CD4-positive, alpha-beta T cell treated with Interleukin-1 beta for 1 hour (primary cell): ENCODE measurements around the gene VTI1A.

Experiments
- DNase-seq, 2 donors: peaks; one replicate each; pipeline ENCODE4 v3.0.0-alpha.2; 2020 to 2022

VTI1A gene

GRCh38 chr10:112763916-112764520 lies 317.0 kb downstream of the VTI1A start:
- no peak for DNase-seq

DNA sequence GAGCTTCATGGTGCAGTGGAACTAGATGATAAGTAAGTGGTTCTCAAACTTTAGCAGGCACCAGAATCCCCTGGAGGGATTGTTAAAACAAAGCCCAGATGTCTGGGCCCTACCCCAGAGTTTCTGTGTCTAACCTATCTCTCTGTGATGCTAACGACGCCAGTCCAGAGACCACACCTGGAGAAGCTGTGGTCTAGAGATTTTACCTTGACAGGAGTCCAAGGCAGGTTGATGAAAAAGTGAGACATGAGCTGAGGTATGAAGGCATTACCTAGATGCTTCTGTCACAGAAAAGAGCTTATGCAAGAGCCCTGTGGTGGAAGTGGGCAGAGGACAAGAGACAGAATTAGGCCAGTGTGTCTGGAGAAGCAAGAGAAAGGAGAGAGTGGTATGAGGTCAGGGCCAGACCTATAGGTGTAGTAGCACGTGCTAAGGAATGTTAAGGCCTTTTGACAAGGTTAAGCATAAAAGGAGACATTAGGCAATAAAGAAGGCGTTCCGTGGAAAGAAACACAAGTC lies 318.8 kb downstream of the VTI1A start:
- DNase-seq = no peak

DNA sequence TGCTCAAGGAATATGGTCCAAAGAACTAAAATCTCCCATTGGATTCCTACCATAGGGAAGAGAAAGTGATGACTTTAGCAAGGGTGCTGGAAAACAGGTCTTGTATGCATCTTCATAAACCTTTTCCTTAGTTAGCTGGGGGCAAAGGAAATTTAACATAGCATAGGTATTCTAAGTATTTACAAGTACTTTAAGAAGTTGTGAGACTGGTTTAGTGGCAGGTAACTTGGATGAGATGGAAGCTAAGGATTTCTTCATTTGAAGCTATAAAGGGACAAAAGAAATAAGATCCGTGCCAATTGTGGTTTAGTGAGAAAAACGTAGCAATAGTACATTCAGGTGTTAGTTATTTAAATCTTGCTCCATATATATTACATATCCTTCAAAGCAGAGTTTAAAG lies 319.6 kb downstream of the VTI1A start:
- no peak for DNase-seq

GRCh38 chr10:112767156-112767555 lies 320.1 kb downstream of the VTI1A start:
- DNase-seq = no peak

DNA sequence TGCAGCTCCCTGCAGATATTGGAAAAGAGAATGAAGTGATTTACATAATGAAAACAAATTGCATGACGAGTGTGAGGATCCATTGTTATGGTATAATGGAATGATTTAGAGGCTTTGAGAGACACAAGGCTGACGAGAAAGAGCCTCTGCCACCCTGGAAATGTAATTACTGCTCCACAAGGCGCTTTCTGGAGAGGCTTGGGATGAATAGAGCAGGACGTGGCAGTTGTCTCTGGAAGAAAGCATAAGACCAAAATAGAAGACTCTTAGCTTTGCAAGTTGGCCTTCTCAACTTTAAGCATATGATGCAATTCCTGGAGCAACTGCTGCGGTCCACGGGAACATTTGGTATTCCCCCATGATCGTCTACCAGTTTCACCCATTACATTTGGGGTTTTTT lies 321.1 kb downstream of the VTI1A start:
- DNase-seq = no peak

DNA sequence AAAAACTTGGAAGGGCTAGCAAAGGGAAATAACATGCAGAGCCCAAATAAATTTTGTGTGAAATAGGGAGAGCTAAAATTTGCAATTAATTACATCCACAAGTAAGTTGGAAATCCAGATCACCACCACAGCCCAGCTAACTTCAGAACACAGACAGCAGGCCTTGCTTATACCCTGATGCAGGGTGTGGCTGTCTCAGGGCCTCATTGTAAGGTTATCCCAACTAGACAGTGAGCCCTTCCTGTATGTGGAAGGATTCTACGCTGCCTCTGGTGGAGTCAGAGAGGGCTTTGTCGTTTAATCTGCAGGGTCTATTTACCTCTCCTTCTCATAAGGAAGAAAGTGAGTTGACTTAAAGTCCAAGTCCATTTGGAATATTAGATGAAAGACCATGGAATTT lies 322.1 kb downstream of the VTI1A start:
- no peak for DNase-seq

DNA sequence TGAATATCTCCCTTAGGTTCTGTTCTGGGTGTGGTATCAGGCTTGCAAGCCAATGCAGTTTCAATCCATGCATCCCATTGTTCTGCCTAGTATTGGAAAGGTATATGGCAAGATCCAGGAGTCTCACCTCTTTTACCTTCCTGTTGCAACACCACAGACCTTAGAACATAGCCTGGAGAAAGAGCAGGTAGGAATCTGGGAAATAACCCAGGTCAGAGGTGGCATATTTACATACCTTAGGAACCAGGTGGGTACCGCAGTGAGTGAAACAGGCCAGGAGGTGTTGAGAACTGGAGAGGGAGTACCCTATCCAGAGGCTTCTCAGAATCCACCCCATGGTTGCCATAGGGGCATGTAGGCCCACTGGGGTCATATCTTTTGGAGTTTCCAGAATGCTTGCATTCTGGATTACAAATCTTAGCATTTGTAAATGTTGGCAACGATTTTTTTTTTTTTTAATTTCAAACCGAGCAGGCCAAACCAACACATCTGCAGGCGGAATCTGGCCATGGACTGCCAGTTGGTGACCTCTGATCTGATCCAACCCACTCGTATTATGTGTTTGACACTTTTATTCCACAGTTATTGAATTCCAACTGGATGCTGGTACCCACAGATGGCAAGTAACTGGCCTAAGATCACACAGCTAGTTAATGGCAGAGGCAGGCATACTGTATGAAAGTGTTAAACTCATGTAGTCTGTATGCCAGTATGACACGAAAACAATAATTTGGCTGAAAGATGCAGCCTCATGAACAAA lies 322.8 kb downstream of the VTI1A start:
- DNase-seq = no peak

DNA sequence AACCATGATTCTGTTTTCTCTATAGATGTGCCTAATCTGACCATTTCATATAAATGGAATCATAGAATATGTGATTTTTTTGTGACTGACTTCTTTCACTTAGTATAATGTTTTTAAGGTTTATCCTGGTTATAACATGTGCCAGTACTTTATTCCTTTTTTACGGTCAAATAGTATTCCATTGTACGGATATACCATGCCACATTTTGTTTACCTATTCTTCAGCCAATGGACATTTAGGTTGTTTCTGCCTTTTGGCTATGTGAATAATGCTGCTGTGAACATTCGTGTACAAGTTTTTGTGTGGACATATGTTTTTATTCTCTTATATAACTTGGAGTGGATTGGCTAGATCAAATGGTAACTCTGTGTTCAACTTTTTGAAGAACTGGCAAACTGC lies 324.7 kb downstream of the VTI1A start:
- DNase-seq = no peak

GRCh38 chr10:112773783-112774182 lies 326.8 kb downstream of the VTI1A start:
- no peak for DNase-seq

DNA sequence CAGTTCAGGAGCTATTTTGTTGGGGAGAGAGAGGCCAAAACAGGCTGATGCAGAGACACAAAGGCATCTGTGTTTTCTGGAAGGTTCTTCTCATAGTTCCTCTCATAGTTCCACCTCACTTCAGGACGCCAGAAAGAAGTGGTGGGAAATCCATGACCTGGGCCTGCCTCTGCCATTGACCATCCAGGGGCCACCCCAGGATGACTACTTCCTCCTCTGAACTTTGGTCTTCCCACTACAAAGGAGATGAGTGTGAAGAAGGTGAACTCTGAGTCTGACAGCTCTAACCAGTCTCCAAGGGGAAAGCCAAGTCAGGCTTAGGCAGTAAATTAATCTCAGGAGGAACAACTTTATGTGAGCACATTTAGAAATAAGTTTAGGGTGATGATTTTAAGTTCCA lies 327.2 kb downstream of the VTI1A start:
- no peak for DNase-seq

GRCh38 chr10:112774798-112775197 lies 327.8 kb downstream of the VTI1A start:
- no peak for DNase-seq

DNA sequence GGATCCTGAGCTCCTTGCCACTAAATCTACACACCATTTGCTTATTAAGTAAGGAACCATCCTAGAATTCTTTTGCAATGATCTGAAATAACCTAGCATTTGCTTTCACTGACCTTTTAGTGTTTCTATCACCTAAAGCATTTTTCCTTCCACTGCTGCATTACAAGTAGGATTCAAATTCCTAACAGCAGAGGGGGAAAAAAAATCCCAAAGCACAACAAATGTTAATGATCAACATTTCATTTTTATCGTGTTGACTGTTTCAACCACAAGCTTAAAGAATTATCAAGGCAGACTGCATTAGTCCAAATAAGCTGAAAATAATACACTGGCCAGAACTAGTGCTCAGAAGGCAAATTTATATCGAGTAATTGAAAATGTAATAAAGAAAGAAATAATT lies 328.4 kb downstream of the VTI1A start:
- no peak for DNase-seq

- no peak for DNase-seq
Measured at GRCh38 chr10:112775892-112776674, 329.1 kb downstream of the VTI1A start.

DNA sequence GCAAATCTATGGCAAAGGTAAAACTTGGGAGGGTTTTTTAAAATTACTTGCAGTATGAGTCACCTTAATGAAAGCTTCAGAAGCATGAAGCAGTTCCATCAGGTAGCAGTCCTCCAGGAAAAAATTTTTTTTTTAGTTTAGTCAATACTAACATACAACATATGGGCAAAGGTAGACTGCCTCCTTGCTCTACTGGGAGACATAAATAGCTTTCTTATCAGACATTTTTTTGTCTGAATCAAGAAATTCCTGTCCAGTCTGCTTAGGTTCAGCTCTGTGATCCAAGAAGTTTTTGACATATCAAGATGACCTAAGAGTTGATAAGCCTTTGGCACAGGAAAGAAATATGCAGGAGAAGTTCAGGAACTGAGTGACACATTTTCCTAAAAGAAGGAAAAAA lies 331.6 kb downstream of the VTI1A start:
- no peak for DNase-seq

DNA sequence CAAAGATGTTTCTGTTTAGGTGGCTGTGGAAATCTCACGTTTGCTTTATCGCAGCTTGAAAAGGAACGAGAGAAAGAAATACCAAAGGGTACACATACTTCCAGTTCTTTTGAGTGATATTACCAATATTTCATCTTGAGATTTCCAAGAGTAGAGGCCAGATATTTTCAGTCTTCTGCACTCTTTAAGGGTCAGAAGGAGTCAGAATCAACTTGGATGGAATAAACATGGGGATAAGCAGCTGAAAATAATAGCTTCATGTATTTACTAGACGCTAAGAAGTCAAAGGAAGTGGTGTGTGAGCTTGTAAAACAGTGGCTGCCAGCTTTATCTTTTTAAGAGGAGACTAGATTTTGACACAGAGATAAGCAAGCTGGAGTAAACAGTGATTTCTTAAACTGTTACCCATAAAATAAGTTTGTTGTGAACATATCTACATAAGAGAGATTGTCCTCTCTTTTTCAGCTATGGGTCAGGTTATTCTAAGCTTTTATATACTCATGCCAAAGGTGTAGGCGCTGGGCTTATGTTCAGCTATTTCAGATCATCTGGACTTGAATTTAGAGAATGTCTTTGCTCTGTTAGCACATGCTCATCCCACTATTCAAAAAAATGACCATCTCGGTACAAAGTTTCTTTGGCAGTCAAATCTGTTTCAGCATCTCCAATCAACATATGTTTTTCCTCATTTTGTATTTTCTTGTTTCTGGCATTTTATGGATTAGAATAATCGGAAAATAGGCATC lies 332.2 kb downstream of the VTI1A start:
- DNase-seq = no peak

GRCh38 chr10:112782200-112782907 lies 335.3 kb downstream of the VTI1A start:
- no peak for DNase-seq

DNA sequence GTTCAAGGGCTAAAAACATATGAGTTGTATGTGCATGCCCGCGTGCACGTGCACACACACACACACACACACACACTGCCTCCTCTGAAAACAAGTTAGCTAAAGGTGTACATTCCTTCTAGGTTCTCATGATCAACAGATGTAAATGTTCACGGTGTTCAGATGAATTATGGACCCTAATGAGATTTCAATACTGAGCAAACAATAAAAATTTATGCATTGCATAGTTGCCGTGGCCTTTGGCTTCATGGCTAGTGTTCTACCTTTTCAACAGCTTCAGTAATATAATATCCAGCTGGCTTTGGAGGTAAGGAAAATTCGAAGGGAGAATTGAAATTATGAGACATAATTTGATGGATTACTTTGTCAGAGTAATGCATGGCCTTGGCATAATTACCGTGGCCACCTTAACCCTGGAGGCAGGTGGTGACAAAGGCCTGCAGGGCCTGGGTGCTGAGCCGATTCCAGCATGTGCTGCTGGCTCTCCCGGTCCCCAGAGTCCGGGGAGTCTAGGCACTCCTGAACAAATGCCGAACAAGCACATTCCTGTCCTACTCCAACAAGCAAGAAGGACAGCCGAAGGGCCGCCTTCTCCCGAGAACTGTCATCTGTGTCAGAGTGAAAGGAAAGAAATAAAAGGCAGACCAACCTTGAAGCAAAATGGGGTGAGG lies 336.5 kb downstream of the VTI1A start:
- DNase-seq = no peak

DNA sequence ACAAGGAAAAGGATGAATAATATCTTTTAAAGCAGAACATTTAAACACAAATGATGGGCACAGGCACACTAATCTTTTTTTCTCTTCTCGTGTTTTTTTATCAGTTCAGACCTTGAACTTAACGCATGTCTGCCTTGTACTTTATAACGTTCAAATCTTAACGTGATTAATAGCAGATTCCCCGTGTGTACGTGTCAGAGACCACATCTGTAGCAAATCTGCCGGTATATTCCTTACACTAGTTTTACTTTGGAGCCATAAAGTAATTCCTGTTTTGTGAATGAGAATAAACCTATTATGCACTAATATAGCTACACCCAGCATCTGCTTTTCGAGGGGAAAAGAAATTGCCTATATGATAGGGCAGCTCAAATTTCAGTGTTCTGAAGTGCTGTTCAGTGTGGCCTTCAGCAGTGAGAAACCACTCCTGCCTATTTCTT lies 337.0 kb downstream of the VTI1A start:
- DNase-seq = no peak

DNA sequence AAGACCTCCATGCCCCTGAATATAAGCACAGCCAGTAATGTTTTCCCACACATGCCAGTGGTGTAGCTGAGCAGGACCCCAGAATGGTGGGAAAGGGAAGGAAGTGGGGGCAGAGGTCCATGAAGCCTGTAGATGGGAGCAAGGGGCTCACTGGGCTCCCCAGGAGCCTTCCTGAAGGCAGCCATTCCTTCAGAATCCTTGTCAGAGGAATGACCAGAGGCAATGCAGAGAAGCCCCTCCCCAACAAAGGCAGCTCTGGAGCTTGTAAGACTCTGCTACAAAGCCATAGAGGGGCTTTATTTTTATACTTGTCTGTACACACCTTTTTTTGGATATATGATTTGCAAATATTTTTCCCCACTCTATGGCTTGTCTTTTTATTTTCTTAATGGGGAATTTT lies 338.1 kb downstream of the VTI1A start:
- DNase-seq = no peak

DNA sequence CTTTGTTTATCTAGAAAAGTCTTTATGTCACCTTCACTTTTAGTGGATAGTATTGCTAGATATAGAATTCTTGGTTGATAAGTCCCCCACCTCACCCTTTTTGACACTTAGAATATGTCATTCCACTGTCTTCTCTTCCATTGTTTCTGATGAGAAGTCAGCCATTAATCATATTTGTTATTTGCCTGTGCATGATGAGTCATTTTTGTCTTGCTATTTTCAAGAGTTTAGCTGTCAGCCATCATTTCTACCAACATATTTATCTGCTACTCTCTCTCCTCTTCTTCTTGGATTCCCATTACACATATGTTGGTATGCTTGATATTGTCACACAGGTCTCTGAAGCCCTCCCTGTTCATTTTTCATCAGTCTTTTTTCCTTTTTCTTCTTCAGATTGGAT lies 342.2 kb downstream of the VTI1A start:
- DNase-seq = no peak

GRCh38 chr10:112790030-112790429 lies 343.0 kb downstream of the VTI1A start:
- no peak for DNase-seq

DNA sequence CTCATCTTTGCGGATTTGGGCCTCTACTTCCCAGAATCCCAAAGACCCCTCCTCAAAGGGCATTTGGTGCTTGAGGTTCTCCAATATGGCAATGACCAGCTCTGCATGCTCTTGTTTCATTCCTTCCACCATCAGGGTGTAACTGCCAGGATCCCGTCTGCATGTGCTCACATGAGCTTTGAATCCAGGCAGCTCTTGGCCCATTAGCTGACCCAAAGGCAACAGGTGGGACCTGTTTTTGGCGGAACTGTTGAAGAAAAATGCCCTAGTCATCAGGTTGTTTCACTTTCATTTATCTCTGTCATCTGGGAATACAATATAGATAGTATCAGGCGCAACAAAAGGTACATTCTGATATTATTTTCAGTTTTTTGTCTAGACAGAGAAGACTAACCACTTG lies 343.9 kb downstream of the VTI1A start:
- no peak for DNase-seq
